ENCODE results near the gene C20orf204. TPM values are rescaled to one million over a fixed set of nuclear protein-coding genes. Genes with fewer than 3 reads are reported as not detected.

Gene C20orf204
- total RNA-seq, 3 donors from 2014 or later: 2.6 to 3.9 (median 3.2) TPM

GRCh38 chr20:64044484-64045247 lies 8.7 kb downstream of the C20orf204 start:
- no peak overlapping the region for H3K4me3 Mint-ChIP-seq

GRCh38 chr20:64045346-64046011 lies 9.5 kb downstream of the C20orf204 start:
- ATAC-seq (no peak), DNase-seq (no peak)
- peaks cover 25% of the 10 kb centered on the region for H3K27me3 Mint-ChIP-seq (ENCODE audit: low read depth)
- no peaks in the 10 kb centered on the region for H3K9me3 Mint-ChIP-seq
- peaks cover 28% of the 10 kb centered on the region for H3K4me1 Mint-ChIP-seq (ENCODE audit: low read depth)
- H3K4me3 Mint-ChIP-seq: no peak overlapping the region
- H3K36me3 Mint-ChIP-seq (ENCODE audit: insufficient read depth): no peaks in the 10 kb centered on the region

More at GRCh38 chr20:64044484-64045247, 8.7 kb downstream of the C20orf204 start:
- Mint-ChIP-seq H3K9me3 (no peaks in the 10 kb centered on the region), H3K36me3 (ENCODE audit: insufficient read depth) (no peaks in the 10 kb centered on the region), H3K27me3 (ENCODE audit: low read depth) (peaks cover 20% of the 10 kb centered on the region), H3K4me1 (ENCODE audit: low read depth) (peaks cover 33% of the 10 kb centered on the region)
- DNase-seq (no peak), ATAC-seq (no peak)

- Mint-ChIP-seq H3K4me3 (no peak overlapping the region), H3K4me1 (ENCODE audit: low read depth) (peaks cover 18% of the 10 kb centered on the region), H3K36me3 (ENCODE audit: insufficient read depth) (no peaks in the 10 kb centered on the region), H3K27me3 (ENCODE audit: low read depth) (peaks cover 39% of the 10 kb centered on the region), H3K9me3 (no peaks in the 10 kb centered on the region)
- no peak for DNase-seq
- no peak for ATAC-seq
These were observed 11.0 kb downstream of the C20orf204 start for GRCh38 chr20:64047046-64047389.

- no peak for ATAC-seq
- Mint-ChIP-seq H3K27me3 (ENCODE audit: low read depth) (peaks cover 42% of the 10 kb centered on the region), H3K36me3 (ENCODE audit: insufficient read depth) (no peaks in the 10 kb centered on the region), H3K9me3 (no peaks in the 10 kb centered on the region), H3K4me1 (ENCODE audit: low read depth) (peaks cover 16% of the 10 kb centered on the region), H3K4me3 (no peak overlapping the region)
- no peak for DNase-seq
These were observed 12.0 kb downstream of the C20orf204 start for GRCh38 chr20:64047968-64048401.

- H3K27me3 Mint-ChIP-seq (ENCODE audit: low read depth): peaks cover 47% of the 10 kb centered on the region
- DNase-seq (no peak), ATAC-seq (peak; percentile 7 to 26)
- no peak overlapping the region for H3K4me3 Mint-ChIP-seq
- no peaks in the 10 kb centered on the region for H3K9me3 Mint-ChIP-seq
- no peaks in the 10 kb centered on the region for H3K36me3 Mint-ChIP-seq (ENCODE audit: insufficient read depth)
- peaks cover 15% of the 10 kb centered on the region for H3K4me1 Mint-ChIP-seq (ENCODE audit: low read depth)
These were observed 12.5 kb downstream of the C20orf204 start for GRCh38 chr20:64048402-64049044.

- peak; percentile 55 to 67 for ATAC-seq
- Mint-ChIP-seq H3K9me3 (no peaks in the 10 kb centered on the region), H3K27me3 (ENCODE audit: low read depth) (peaks cover 52% of the 10 kb centered on the region), H3K4me1 (ENCODE audit: low read depth) (peaks cover 12% of the 10 kb centered on the region), H3K4me3 (peak within 1 kb of the TSS; percentile 54), H3K36me3 (ENCODE audit: insufficient read depth) (no peaks in the 10 kb centered on the region)
- no peak for DNase-seq
These were observed 13.3 kb downstream of the C20orf204 start, which contains the start of gene SOX18 for GRCh38 chr20:64049060-64049877. Gene SOX18 (minus strand): TSS chr20:64049639. CDS start chr20:64049516, 123 bp downstream.

- ATAC-seq: no peak
- peaks cover 55% of the 10 kb centered on the region for H3K27me3 Mint-ChIP-seq (ENCODE audit: low read depth)
- H3K9me3 Mint-ChIP-seq: no peaks in the 10 kb centered on the region
- peak overlapping the region; percentile 24 for H3K4me3 Mint-ChIP-seq
- H3K36me3 Mint-ChIP-seq (ENCODE audit: insufficient read depth): no peaks in the 10 kb centered on the region
- no peak for DNase-seq
- H3K4me1 Mint-ChIP-seq (ENCODE audit: low read depth): peaks cover 10% of the 10 kb centered on the region
These were observed 13.9 kb downstream of the C20orf204 start for GRCh38 chr20:64049878-64050260.

GRCh38 chr20:64050261-64051032 lies 14.5 kb downstream of the C20orf204 start:
- Mint-ChIP-seq H3K27me3 (ENCODE audit: low read depth) (peaks cover 57% of the 10 kb centered on the region), H3K4me3 (no peak overlapping the region), H3K36me3 (ENCODE audit: insufficient read depth) (no peaks in the 10 kb centered on the region), H3K4me1 (ENCODE audit: low read depth) (peaks cover 10% of the 10 kb centered on the region), H3K9me3 (no peaks in the 10 kb centered on the region)
- ATAC-seq: no peak
- DNase-seq: no peak

- peaks cover 7% of the 10 kb centered on the region for H3K4me1 Mint-ChIP-seq (ENCODE audit: low read depth)
- DNase-seq (no peak), ATAC-seq (no peak)
- H3K9me3 Mint-ChIP-seq: no peaks in the 10 kb centered on the region
- no peak overlapping the region for H3K4me3 Mint-ChIP-seq
- peaks cover 55% of the 10 kb centered on the region for H3K27me3 Mint-ChIP-seq (ENCODE audit: low read depth)
- no peaks in the 10 kb centered on the region for H3K36me3 Mint-ChIP-seq (ENCODE audit: insufficient read depth)
These were observed 15.1 kb downstream of the C20orf204 start for GRCh38 chr20:64051033-64051452.

GRCh38 chr20:64051561-64052325 lies 15.8 kb downstream of the C20orf204 start:
- peaks cover 48% of the 10 kb centered on the region for H3K27me3 Mint-ChIP-seq (ENCODE audit: low read depth)

GRCh38 chr20:64052326-64052722 lies 16.3 kb downstream of the C20orf204 start:
- ATAC-seq (no peak), DNase-seq (no peak)
- Mint-ChIP-seq H3K36me3 (ENCODE audit: insufficient read depth) (no peaks in the 10 kb centered on the region), H3K4me3 (no peak overlapping the region), H3K4me1 (ENCODE audit: low read depth) (peaks cover 5% of the 10 kb centered on the region), H3K9me3 (no peaks in the 10 kb centered on the region), H3K27me3 (ENCODE audit: low read depth) (peaks cover 42% of the 10 kb centered on the region)

More at GRCh38 chr20:64051561-64052325, 15.8 kb downstream of the C20orf204 start:
- no peak for ATAC-seq
- Mint-ChIP-seq H3K4me3 (no peak overlapping the region), H3K4me1 (ENCODE audit: low read depth) (peaks cover 3% of the 10 kb centered on the region), H3K9me3 (no peaks in the 10 kb centered on the region), H3K36me3 (ENCODE audit: insufficient read depth) (no peaks in the 10 kb centered on the region)
- DNase-seq: no peak

GRCh38 chr20:64052987-64053840 lies 17.2 kb downstream of the C20orf204 start:
- no peak for ATAC-seq
- H3K4me1 Mint-ChIP-seq (ENCODE audit: low read depth): peaks cover 13% of the 10 kb centered on the region
- DNase-seq: no peak
- no peaks in the 10 kb centered on the region for H3K36me3 Mint-ChIP-seq (ENCODE audit: insufficient read depth)
- H3K27me3 Mint-ChIP-seq (ENCODE audit: low read depth): peaks cover 39% of the 10 kb centered on the region
- H3K9me3 Mint-ChIP-seq: no peaks in the 10 kb centered on the region
- H3K4me3 Mint-ChIP-seq: no peak overlapping the region
